Measurements from ENCODE around the gene TCF7.
A peak's percentile ranks its signal among the peaks of the same experiment; 100 is the strongest.

The TCF7 gene

GRCh38 chr5:134113902-134114875, at the start of gene TCF7:
TSS of gene TCF7 (plus strand) at chr5:134114681. CDS start at chr5:134114907, 226 bp downstream.
- DNase-seq = peak; percentile 34

DNA sequence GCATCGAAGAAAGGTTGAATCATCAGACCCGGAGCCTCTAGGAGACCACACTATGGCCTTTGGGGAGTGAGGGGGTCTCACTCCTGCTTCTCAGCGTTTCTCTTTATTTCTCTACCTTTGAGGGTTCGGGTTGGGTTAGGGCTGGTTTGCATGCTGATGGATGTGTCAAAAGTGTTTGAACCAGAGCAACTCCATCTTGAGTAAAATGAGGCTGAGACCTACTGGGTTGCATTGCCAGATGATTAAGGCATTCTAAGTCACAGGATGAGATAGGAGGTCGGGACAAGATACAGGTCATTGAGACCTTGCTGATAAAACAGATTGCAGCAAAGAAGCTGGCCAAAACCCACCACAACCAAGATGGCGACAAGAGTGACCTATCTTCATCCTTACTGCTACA, 44.9 kb upstream of the TCF7 start:
- DNase-seq = no peak

GRCh38 chr5:134070725-134071613, 43.5 kb upstream of the TCF7 start:
- no peak for DNase-seq

- no peak for DNase-seq
These were observed 42.8 kb upstream of the TCF7 start for GRCh38 chr5:134071614-134072207.

DNA sequence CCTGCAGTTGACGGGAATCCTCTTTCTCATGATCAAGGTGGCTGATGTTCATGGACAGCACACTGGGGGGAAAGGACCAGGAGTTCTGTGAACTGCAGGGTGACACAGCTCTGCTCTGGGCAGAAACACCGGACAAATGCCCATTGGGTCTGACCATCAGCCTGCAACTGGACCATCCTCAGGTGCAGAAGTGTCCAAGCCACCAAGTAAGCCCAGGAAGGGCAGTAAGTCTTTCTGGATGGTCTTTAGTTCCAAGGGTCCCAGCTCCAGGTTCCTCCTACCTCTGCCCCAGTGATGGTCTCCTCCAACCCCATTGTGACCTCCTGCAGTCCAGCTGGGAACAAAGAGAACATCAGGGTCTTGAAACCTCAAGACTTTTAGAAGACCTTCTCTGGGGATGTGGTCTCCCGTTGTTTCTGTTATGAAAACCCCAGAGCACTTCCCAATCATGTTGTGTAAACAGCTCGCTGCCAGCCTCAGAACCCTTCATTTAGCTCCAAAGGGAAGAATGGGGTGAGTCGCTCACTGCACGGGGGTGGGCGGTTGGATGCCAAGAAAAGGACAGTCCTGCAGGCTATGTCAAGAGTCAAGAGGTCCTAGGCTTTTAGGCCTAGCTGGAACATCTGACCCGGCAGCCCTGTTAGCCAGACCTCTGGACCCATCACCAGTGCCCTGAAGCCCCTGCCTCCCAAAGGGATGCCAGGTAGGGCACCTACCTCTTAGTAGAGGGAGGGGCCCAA, 41.8 kb upstream of the TCF7 start:
- DNase-seq = no peak

- DNase-seq = no peak
These were observed 41.1 kb upstream of the TCF7 start for GRCh38 chr5:134073404-134073803.

DNA sequence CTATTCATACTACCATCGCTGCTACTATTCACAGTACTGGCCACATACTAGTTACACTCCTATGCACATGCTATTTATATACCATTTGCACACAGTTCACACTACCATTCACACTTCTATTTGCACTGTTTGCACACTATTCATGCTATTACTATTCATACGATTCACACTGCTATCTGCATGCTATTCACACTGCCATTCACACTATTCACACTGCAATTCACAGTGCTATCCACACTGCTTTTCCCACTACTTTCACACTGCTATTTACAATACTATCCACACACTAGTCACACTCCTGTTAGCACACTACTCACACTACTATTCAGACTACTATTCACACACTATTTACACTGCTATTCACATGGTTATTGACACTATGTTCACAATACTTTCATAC, 39.4 kb upstream of the TCF7 start:
- no peak for DNase-seq

GRCh38 chr5:134077926-134078580, 36.4 kb upstream of the TCF7 start:
- DNase-seq = no peak

DNA sequence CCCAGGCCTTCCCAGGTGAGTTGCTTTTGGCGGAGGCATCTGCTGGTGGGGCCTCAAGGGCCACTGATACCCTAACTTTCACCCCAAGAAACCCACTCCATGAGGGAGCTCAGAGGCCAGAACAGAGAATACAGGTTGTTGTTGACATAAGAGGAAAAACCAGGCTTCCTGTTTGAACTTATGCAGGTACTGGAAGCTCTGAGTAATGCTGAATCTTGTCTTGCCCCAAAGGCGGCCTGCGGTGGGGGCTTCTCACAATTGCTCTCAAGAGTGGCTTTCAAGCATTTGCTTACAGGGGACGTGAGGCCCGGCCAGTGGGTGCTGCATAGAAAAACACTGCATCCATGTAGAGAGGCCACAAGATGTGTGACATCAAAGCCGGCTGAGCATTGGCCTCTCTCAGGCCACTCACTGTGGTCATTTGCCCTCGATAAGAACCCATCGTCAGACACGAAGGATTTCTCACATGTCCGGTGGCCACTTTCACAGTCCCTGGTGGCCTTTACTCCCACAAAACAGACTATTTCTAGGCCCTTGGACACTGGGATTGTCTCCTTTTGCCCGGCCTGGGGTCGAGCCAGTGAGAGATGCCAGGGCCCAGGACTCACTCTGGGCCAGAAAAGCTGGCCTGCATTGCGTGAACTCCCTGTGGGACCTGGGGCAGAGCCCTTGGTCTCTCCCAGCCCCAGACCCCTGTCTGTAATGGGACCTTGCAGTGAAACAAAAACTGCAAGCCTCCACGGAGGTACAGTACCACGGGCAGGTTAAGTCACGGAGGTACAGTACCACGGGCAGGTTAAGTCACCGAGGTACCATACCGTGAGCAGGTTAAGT, 34.5 kb upstream of the TCF7 start:
- no peak for DNase-seq

- DNase-seq = no peak
These were observed 32.1 kb upstream of the TCF7 start for GRCh38 chr5:134082264-134082992.

DNA sequence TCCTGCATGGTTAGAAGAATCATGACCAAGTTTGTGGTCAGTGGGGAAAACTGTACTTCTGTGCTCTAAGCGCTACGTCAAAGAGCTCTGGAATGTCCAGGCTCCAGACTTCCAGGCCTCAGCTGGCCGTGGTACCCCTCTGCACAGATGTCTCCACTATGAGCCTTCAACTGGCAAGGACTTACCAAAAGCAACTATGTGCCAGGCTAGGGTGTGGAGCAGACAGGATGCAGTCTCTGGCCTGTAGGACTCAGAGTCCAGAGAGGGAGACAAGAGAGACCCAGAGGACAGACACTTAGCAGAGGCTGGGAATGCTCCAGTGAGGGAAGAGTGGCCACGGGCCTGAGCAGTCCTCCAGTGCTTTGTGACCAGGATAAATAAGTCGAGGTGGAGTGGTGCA, 31.0 kb upstream of the TCF7 start:
- DNase-seq = no peak

- DNase-seq = no peak
These were observed 30.4 kb upstream of the TCF7 start for GRCh38 chr5:134084022-134084565.

- DNase-seq = no peak
These were observed 29.9 kb upstream of the TCF7 start for GRCh38 chr5:134084570-134084969.

GRCh38 chr5:134085411-134085810, 29.1 kb upstream of the TCF7 start:
- DNase-seq = no peak

- DNase-seq = peak; percentile 60
These were observed 28.1 kb upstream of the TCF7 start for GRCh38 chr5:134086225-134086942.

DNA sequence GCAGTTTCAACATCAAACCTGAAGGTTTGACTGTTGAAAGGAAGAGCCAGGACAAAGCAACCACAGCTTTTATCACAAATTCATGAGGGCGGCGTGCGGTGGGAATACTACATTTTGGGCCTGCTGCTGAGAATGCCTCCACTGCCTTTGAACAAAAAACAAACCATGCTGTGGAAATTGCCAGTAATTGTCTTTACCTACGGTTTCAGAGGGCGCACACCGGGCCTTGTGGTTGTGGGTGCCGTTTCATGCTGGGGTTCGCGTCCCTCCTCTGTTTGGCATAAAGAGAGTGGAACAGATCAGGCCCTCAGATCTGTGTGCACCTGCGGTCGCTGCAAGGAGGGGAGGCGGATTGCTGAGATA, 27.6 kb upstream of the TCF7 start:
- no peak for DNase-seq

- DNase-seq = no peak
These were observed 26.2 kb upstream of the TCF7 start for GRCh38 chr5:134088291-134088690.

GRCh38 chr5:134088994-134089560, 25.4 kb upstream of the TCF7 start:
- peak; percentile 33 for DNase-seq

DNA sequence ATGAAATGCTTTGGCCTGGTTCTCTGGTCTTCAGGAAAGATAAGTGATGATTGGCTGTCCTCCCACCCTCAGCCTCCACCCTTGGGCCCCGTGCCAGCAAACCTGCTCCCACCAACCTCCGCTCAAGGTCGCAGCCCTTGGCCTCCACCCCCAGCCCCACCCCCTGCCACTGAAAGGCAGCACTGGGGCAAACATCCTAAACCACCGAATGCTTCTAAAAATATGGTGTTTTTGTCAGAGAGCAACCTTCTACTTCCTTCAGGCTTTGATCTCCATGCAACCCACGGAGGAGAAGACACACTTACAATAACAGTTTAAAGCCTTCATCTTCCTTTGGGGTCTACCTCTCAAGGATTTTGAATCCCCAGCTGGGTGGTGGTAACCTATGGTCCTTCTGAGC, 24.0 kb upstream of the TCF7 start:
- DNase-seq = no peak
